ENCODE results near the gene NCOR2. TPM values are rescaled to one million over a fixed set of nuclear protein-coding genes. Genes with fewer than 3 reads are reported as not detected.

Gene NCOR2
- total and polyA plus RNA-seq, 2 of the 8 experiments (the other 6 are each of a cell fraction or from before 2014, with no cell fraction given), result 14.8 to 275 TPM

- Histone ChIP-seq H3K9me3 (ENCODE audit: insufficient read depth in 2 of 2, low read depth in 1 of 2, low read length in 1 of 2) (no peaks in the 10 kb centered on the region), H4K8ac (ENCODE audit: extremely low read depth, insufficient read depth, low read length) (no peak overlapping the region; the same call in 1 of the 2 replicates), H3K4me2 (ENCODE audit: insufficient read depth in 1 of 2, low read depth in 2 of 2, low read length in 2 of 2) (no peak overlapping the region), H3K36me3 (ENCODE audit: control insufficient read depth in 2 of 4, insufficient read depth in 4 of 4, low read length in 3 of 4) (no peaks in the 10 kb centered on the region), H2BK20ac (ENCODE audit: low read length) (no peak overlapping the region), H3K23ac (ENCODE audit: insufficient read length) (no peak overlapping the region), H3K14ac (ENCODE audit: insufficient read length) (no peak overlapping the region), H4K20me1 (replicated peaks in 1 of 2; ENCODE audit: control insufficient read depth in 1 of 2, insufficient read depth in 2 of 2, low read length in 2 of 2) (no peaks in the 10 kb centered on the region), H3K4ac (replicated peaks; ENCODE audit: insufficient read length, low read depth, low read length) (no peak overlapping the region), H3K18ac (ENCODE audit: extremely low read depth, low read length) (no peak overlapping the region), H4K91ac (replicated peaks; ENCODE audit: insufficient read length, low read length) (no peak overlapping the region), H2BK15ac (ENCODE audit: low read length) (no peak overlapping the region), H3K4me3 (ENCODE audit: extremely low read depth in 1 of 4, insufficient read depth in 2 of 4, low read depth in 3 of 4, low read length in 4 of 4) (no peak overlapping the region), H3K4me1 (replicated peaks in 1 of 4; ENCODE audit: control insufficient read depth in 3 of 4, insufficient read depth in 4 of 4, low read length in 3 of 4) (peaks cover 0 to 9% (median 5%) of the 10 kb centered on the region in 4 experiments; a peak in 5 of 7 replicates), H2BK12ac (ENCODE audit: low read depth, low read length) (no peak overlapping the region), H2AK5ac (ENCODE audit: low read depth, low read length) (no peak overlapping the region), H3K23me2 (ENCODE audit: low read depth, low read length) (no peaks in the 10 kb centered on the region), H2BK5ac (ENCODE audit: low read depth, low read length) (no peak overlapping the region), H4K5ac (ENCODE audit: insufficient read length, low read depth, low read length) (no peak overlapping the region), H3K79me1 (ENCODE audit: low read depth, low read length) (no peaks in the 10 kb centered on the region), H3K27me3 (replicated peaks in 1 of 4; ENCODE audit: control insufficient read depth in 3 of 4, extremely low read depth in 1 of 4, insufficient read depth in 3 of 4, low read length in 3 of 4) (peaks cover 0 to 2% (median 0%) of the 10 kb centered on the region in 4 experiments; a peak in 1 of 7 replicates), H2AFZ (ENCODE audit: low read length) (no peak overlapping the region), H2BK120ac (replicated peaks; ENCODE audit: low read depth, low read length) (no peak overlapping the region), H3K56ac (replicated peaks; ENCODE audit: insufficient read length, low read depth, low read length) (no peak overlapping the region), H3K79me2 (ENCODE audit: control insufficient read depth in 1 of 2, insufficient read depth in 2 of 2, low read length in 2 of 2) (no peaks in the 10 kb centered on the region), H3K27ac (ENCODE audit: low read depth, low read length) (no peak overlapping the region), H3K9ac (replicated peaks in 1 of 4; ENCODE audit: extremely low read depth in 1 of 4, low read depth in 3 of 4, low read length in 3 of 4) (no peak overlapping the region)
- DNase-seq (ENCODE audit: low read depth in 1 of 2, low spot score in 2 of 2), result no peak
- 84% methylated on average over 6 of the region's 6 CpGs; no CpG with 5 or more reads in 1 of the 2 experiments for WGBS, 2 experiments (ENCODE audit: extremely low coverage in 1 of 2, insufficient coverage in 1 of 2, insufficient read length in 1 of 2, insufficient replicate concordance in 2 of 2, low coverage in 1 of 2, low lambda C conversion rate in 2 of 2, missing lambda C conversion rate in 1 of 2)
- ChIA-PET CTCF (ENCODE audit: partially characterized antibody) (interaction anchor here (1.3 to 1.4 kb wide), 2 partner anchors 151 to 222 kb away, joined by 3 read pairs; no protein-coding TSS in a partner anchor), POLR2A (ENCODE audit: partially characterized antibody) (interaction anchor here (1.5 kb wide), 1 partner anchor 17 kb away, joined by 3 read pairs; no protein-coding TSS in a partner anchor)
- no peak for TF ChIP-seq EGR1 (IDR thresholded peaks at IDR 0.05; ENCODE audit: borderline replicate concordance, low read depth, low read length)
- no peak for TF ChIP-seq RBBP5 (IDR thresholded peaks at IDR 0.05; ENCODE audit: borderline replicate concordance, low read depth, low read length)
- no peak for TF ChIP-seq EZH2 (IDR thresholded peaks at IDR 0.05; ENCODE audit: low read depth, low read length, severe bottlenecking)
- no peak for TF ChIP-seq JUN (IDR thresholded peaks at IDR 0.05; ENCODE audit: low read depth, low read length)
- no peak for TF ChIP-seq CHD1 (IDR thresholded peaks at IDR 0.05; ENCODE audit: low read depth, low read length)
- TF ChIP-seq KDM1A (IDR thresholded peaks at IDR 0.05; ENCODE audit: borderline replicate concordance, low read length), result no peak
- no peak for TF ChIP-seq EP300 (IDR thresholded peaks at IDR 0.05; ENCODE audit: borderline replicate concordance in 1 of 2, low read depth in 2 of 2, low read length in 2 of 2)
- no peak for TF ChIP-seq CBX5 (IDR thresholded peaks at IDR 0.05; ENCODE audit: low read depth, low read length)
- TF ChIP-seq SRF (IDR thresholded peaks at IDR 0.05; ENCODE audit: low read depth, low read length), result no peak
- TF ChIP-seq HDAC6 (IDR thresholded peaks at IDR 0.05; ENCODE audit: low read depth, low read length), result no peak
- TF ChIP-seq GABPA (IDR thresholded peaks at IDR 0.05; ENCODE audit: borderline replicate concordance, insufficient read depth, low read length), result no peak
- TF ChIP-seq ATF2 (IDR thresholded peaks at IDR 0.05; ENCODE audit: low read length), result no peak
- FAIRE-seq, result no peak
These were observed 36.9 kb upstream of the NCOR2 start for GRCh38 chr12:124604264-124604680.

All from H1 (cell line).